Endothelial cell of umbilical vein (primary cell): ENCODE results near the gene ATCAY. TPM values are rescaled to one million over a fixed set of nuclear protein-coding genes. Genes with fewer than 3 reads are reported as not detected.

Source experiments
- BruUV-seq: library from RNA; stranded (reverse); fragments of 400-500 nt; replicated peaks from 2 replicates; lab custom pipeline; 2021; lab: Mats Ljungman, UMichigan
- CTCF ChIA-PET: fragments of 300-600, 350-600 bp; sonication (Branson Sonifier 250); formaldehyde crosslinking; loops from one replicate; lab custom pipeline; 2021; ENCODE audit warnings: antibody characterized with exemption, inconsistent platforms; lab: Charles Lee
- POLR2A ChIA-PET: fragments of 300-600, 350-600 bp; sonication (Branson Sonifier 250); formaldehyde crosslinking; loops from one replicate; lab custom pipeline; 2021; ENCODE audit warnings: antibody characterized with exemption, inconsistent platforms; lab: Charles Lee
- DNase-seq: peaks from one replicate; pipeline ENCODE4 v3.0.0-alpha.2; 2011; ENCODE audit warnings: low read depth, low spot score
- FAIRE-seq: peaks from 2 replicates; lab custom pipeline; 2011; peaks lifted over from hg19 to GRCh38; lab: Jason Lieb, UNC
- H2AFZ ChIP-seq: 2 replicates; pipeline ENCODE4 v1.6.0; 2012; ENCODE audit warnings: low read depth, low read length, control low read depth, inconsistent platforms
- H3K27ac ChIP-seq: 2 replicates; pipeline ENCODE4 v1.5.1; 2011; ENCODE audit warnings: low read depth, mild to moderate bottlenecking, control low read depth, low read length, moderate library complexity; ENCODE audit not compliant: insufficient read depth
- H3K27me3 ChIP-seq, 2 experiments: 2 replicates each; pipeline versions ENCODE4 v1.6.0 to v1.6.1; 2011; ENCODE audit warnings: low read length in 2 of 2, mixed read lengths in 1 of 2; ENCODE audit not compliant: control insufficient read depth in 2 of 2, insufficient read depth in 2 of 2
- H3K36me3 ChIP-seq, 2 experiments: 2 replicates in 1 of 2; 3 replicates in 1 of 2; pipeline ENCODE4 v1.5.1; 2011; ENCODE audit warnings: low read length in 2 of 2, mild to moderate bottlenecking in 1 of 2, moderate library complexity in 1 of 2; ENCODE audit not compliant: control insufficient read depth in 2 of 2, insufficient read depth in 2 of 2; ENCODE audit errors: extremely low read depth in 1 of 2
- H3K4me1 ChIP-seq: 3 replicates; pipeline ENCODE4 v1.5.1; 2011; ENCODE audit warnings: mild to moderate bottlenecking, low read length; ENCODE audit not compliant: control insufficient read depth, insufficient read depth; ENCODE audit errors: extremely low read depth
- H3K4me2 ChIP-seq: 2 replicates; pipeline ENCODE4 v1.6.1; 2011; ENCODE audit warnings: low read length, control low read depth, mixed read lengths; ENCODE audit not compliant: insufficient read depth
- H3K4me3 ChIP-seq, 3 experiments: fragments of 200-600 bp in 1 of 3; sonication (generic), shearing (Covaris generic) in 1 of 3; replicated peaks in 1 of 3; 2 replicates each; pipeline ENCODE4 v1.5.1; 2011 to 2016; ENCODE audit warnings: control low read depth in 3 of 3, low read length in 3 of 3, mild to moderate bottlenecking in 2 of 3, inconsistent platforms in 1 of 3, low read depth in 1 of 3, moderate library complexity in 1 of 3; ENCODE audit not compliant: insufficient read depth in 1 of 3
- H3K79me2 ChIP-seq: 2 replicates; pipeline ENCODE4 v1.6.0; 2012; ENCODE audit warnings: low read length, inconsistent platforms; ENCODE audit not compliant: control insufficient read depth, insufficient read depth
- H3K9ac ChIP-seq: replicated peaks from 2 replicates; pipeline ENCODE3; 2011; ENCODE audit warnings: low read length, control low read depth; ENCODE audit not compliant: insufficient read depth; ENCODE audit errors: extremely low read depth
- H3K9me1 ChIP-seq: replicated peaks from 3 replicates; pipeline ENCODE4 v1.6.0; 2011; ENCODE audit warnings: mild to moderate bottlenecking, low read length; ENCODE audit not compliant: control insufficient read depth, insufficient read depth; ENCODE audit errors: extremely low read depth
- H3K9me3 ChIP-seq: replicated peaks from 2 replicates; pipeline ENCODE4 v1.5.1; 2012; ENCODE audit warnings: low read length, inconsistent platforms; ENCODE audit not compliant: control insufficient read depth, insufficient read depth
- H4K20me1 ChIP-seq: replicated peaks from 2 replicates; pipeline ENCODE3; 2011; ENCODE audit warnings: mild to moderate bottlenecking, low read length; ENCODE audit not compliant: control insufficient read depth, insufficient read depth; ENCODE audit errors: extremely low read depth
- CTCF ChIP-seq, 2 donors: IDR thresholded peaks; 1 replicate in 1 of 2; 2 replicates in 1 of 2; pipeline ENCODE4 v1.5.1; 2011; ENCODE audit warnings: low read length in 2 of 2, mild to moderate bottlenecking in 2 of 2, moderate library complexity in 2 of 2, control low read depth in 1 of 2, inconsistent platforms in 1 of 2, low read depth in 1 of 2; ENCODE audit not compliant: insufficient read depth in 1 of 2; ENCODE audit errors: extremely low read depth in 1 of 2
- EZH2 ChIP-seq: IDR thresholded peaks from 2 replicates; pipeline ENCODE4 v1.6.1; 2012; ENCODE audit warnings: borderline replicate concordance, low read depth, mild to moderate bottlenecking, moderate library complexity, low read length, inconsistent platforms; ENCODE audit not compliant: severe bottlenecking
- FOS ChIP-seq: IDR thresholded peaks from 2 replicates; pipeline ENCODE4 v1.6.1; 2011; ENCODE audit warnings: mild to moderate bottlenecking, low read length, moderate library complexity, borderline replicate concordance; ENCODE audit not compliant: insufficient read depth
- GATA2 ChIP-seq: IDR thresholded peaks from 2 replicates; pipeline ENCODE4 v1.7.0; 2011; ENCODE audit warnings: low read depth, mild to moderate bottlenecking, moderate library complexity, mixed read lengths, low read length; ENCODE audit not compliant: insufficient read length, insufficient read depth
- JUN ChIP-seq: IDR thresholded peaks from 2 replicates; pipeline ENCODE4 v1.6.1; 2011; ENCODE audit warnings: borderline replicate concordance, low read depth; ENCODE audit not compliant: insufficient read length, insufficient read depth
- MYC ChIP-seq: IDR thresholded peaks from one replicate; pipeline ENCODE4 v1.6.1; 2011; ENCODE audit warnings: mild to moderate bottlenecking, low read depth, low read length
- POLR2A ChIP-seq: IDR thresholded peaks from 2 replicates; pipeline ENCODE4 v1.6.1; 2012; ENCODE audit warnings: low read depth, mild to moderate bottlenecking, control low read depth, low read length
- POLR2AphosphoS5 ChIP-seq: IDR thresholded peaks from 2 replicates; pipeline ENCODE4 v1.6.1; 2012; ENCODE audit warnings: low read depth, mild to moderate bottlenecking, control low read depth, low read length, moderate library complexity; ENCODE audit not compliant: insufficient read depth
- dilution Hi-C: fragments of 300-500 bp; cut with MboI; formaldehyde crosslinking; loops from one replicate; pipeline ENCODE4 v1.15.0; 2019; ENCODE audit warnings: low sequenced_read_pairs; ENCODE audit not compliant: extremely low pct_ligation_motif_present
- intact Hi-C: fragments of 100-400 bp; cut with micrococcal nuclease; formaldehyde crosslinking; loops from one replicate; pipeline ENCODE4 v1.10.0; 2022
- polyA plus RNA-seq, 4 experiments: library from polyadenylated mRNA; depleted of rRNA in 3 of 4; stranded (reverse) in 3 of 4; unstranded in 1 of 4; fragments of >200 nt; gene quantifications; 2 replicates each; pipeline versions ENCODE4 v1.2.1 to v1.2.3, GENCODE V29; 2011 to 2012; ENCODE audit warnings: missing spikeins in 1 of 4
- total RNA-seq: library from RNA; stranded (reverse); gene quantifications from 2 replicates; pipeline ENCODE4 v1.2.3, GENCODE V29; 2021
- TF ChIP-seq, protein P1 (sequence below): IDR thresholded peaks from 2 replicates; pipeline ENCODE4 v1.6.1; 2011; ENCODE audit not compliant: insufficient read depth, insufficient read length

The ATCAY gene
- total and polyA plus RNA-seq, 2 donors (not counting 3 experiments of a cell fraction or from before 2014, with no cell fraction given) = 0.03 TPM; not detected in 1

DNA sequence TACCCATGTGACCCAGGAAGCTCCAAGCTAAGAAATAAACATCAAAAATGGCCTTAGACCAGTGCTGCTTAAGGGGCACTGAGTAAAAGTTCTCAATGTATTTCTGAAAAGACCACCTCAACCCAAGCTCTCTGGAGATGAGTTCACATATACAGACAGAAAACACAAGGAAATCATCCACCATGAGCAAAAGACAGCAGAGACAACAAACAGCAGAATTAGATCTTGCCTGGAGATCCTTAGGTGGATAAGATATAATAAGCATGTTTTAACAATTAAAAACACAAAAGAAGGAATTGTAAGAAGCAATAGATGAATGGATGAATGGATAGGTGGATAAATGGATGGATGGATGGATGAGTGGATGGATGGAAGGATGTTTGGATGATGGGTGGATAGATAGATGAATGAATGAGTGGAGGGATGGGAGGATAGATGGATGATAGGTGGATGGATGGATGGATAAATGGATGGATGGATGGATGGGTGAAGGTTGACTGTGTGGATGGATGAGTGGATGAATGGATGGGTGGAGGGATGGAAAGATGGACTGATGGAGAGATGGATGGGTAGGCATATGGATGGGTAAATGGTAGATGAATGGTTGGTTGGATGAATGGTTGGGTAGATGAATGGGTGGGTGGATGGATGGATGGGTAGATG is 42.7 kb downstream of the ATCAY start:
- Histone ChIP-seq H3K27ac (no peak overlapping the region), H3K9me3 (peaks cover 2% of the 10 kb centered on the region), H3K9me1 (no peaks in the 10 kb centered on the region), H3K9ac (no peak overlapping the region), H3K27me3 (no peaks in the 10 kb centered on the region), H3K4me2 (no peak overlapping the region), H3K79me2 (no peaks in the 10 kb centered on the region), H3K4me3 (no peak overlapping the region), H2AFZ (no peak overlapping the region), H3K36me3 (no peaks in the 10 kb centered on the region), H3K4me1 (no peaks in the 10 kb centered on the region), H4K20me1 (no peaks in the 10 kb centered on the region)
- FAIRE-seq (no peak), DNase-seq (no peak)
- ChIA-PET CTCF (no interaction called here), POLR2A (no interaction called here)
- intact Hi-C loops (no loop called here), dilution Hi-C loops (no loop called here)
- BruUV-seq = no TSS peak
- no peak for TF ChIP-seq POLR2A
- no peak for TF ChIP-seq EZH2
- TF ChIP-seq JUN = no peak
- TF ChIP-seq MYC = no peak
- TF ChIP-seq GATA2 = no peak
- TF ChIP-seq CTCF (IDR thresholded peaks at IDR 0.05; ENCODE audit: extremely low read depth in 1 of 2, insufficient read depth in 1 of 2, low read depth in 1 of 2, low read length in 2 of 2) = no peak
- TF ChIP-seq, protein P1, sequence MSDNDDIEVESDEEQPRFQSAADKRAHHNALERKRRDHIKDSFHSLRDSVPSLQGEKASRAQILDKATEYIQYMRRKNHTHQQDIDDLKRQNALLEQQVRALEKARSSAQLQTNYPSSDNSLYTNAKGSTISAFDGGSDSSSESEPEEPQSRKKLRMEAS = no peak
- TF ChIP-seq POLR2AphosphoS5 = no peak
- TF ChIP-seq FOS = no peak
